SU-DHL-6 (cell line): ENCODE measurements around the gene CRYZL1.

Source experiments
- H2AFZ ChIP-seq: fragments of 200-600 bp; sonication (generic); 2 replicates; pipeline ENCODE4 v1.6.1; 2014; ENCODE audit warnings: low read depth, mild to moderate bottlenecking, moderate library complexity, mixed read lengths, antibody characterized with exemption, low read length; ENCODE audit not compliant: severe bottlenecking
- H3F3A ChIP-seq: fragments of 200-600 bp; shearing (Covaris generic); 2 replicates; pipeline ENCODE4 v1.6.0; 2016; ENCODE audit warnings: antibody characterized with exemption, mild to moderate bottlenecking; ENCODE audit not compliant: insufficient read depth
- H3K27ac ChIP-seq: fragments of 200-600 bp; sonication (generic); 2 replicates; pipeline ENCODE4 v1.5.1; 2016; ENCODE audit warnings: low read depth, mild to moderate bottlenecking, low read length, moderate library complexity, mixed read lengths
- H3K27me3 ChIP-seq: fragments of 200-600 bp; sonication (generic), shearing (Covaris generic); 2 replicates; pipeline ENCODE4 v1.6.0; 2014; ENCODE audit warnings: mild to moderate bottlenecking, low read length
- H3K36me3 ChIP-seq: fragments of 200-600 bp; sonication (generic); 2 replicates; pipeline ENCODE4 v1.6.1; 2014; ENCODE audit warnings: mild to moderate bottlenecking, low read length, mixed read lengths
- H3K4me2 ChIP-seq: fragments of 300-600, 200-600 bp; shearing (Covaris generic), sonication (generic); 2 replicates; pipeline ENCODE4 v1.6.0; 2014; ENCODE audit warnings: low read length, low read depth, mild to moderate bottlenecking; ENCODE audit not compliant: poor library complexity, severe bottlenecking
- H3K4me3 ChIP-seq: fragments of 200-600 bp; sonication (generic); 2 replicates; pipeline ENCODE4 v1.5.1; 2014; ENCODE audit warnings: antibody characterized with exemption, low read length, mild to moderate bottlenecking, mixed read lengths; ENCODE audit not compliant: insufficient read depth, poor library complexity, severe bottlenecking
- H3K79me2 ChIP-seq: fragments of 200-600 bp; sonication (generic); 2 replicates; pipeline ENCODE4 v1.6.1; 2014; ENCODE audit warnings: mild to moderate bottlenecking, low read length, moderate library complexity; ENCODE audit not compliant: insufficient read depth
- H3K9ac ChIP-seq: fragments of 200-600 bp; sonication (generic); 2 replicates; pipeline ENCODE4 v1.7.0; 2014; ENCODE audit warnings: mild to moderate bottlenecking, low read length
- H3K9me2 ChIP-seq: fragments of 200-600 bp; sonication (generic); replicated peaks from 2 replicates; pipeline ENCODE4 v1.6.1; 2014; ENCODE audit warnings: low read length; ENCODE audit not compliant: insufficient read depth
- H3K9me3 ChIP-seq: fragments of 200-600 bp; sonication (generic); 2 replicates; pipeline ENCODE4 v1.6.1; 2014; ENCODE audit warnings: low read length, mixed read lengths; ENCODE audit not compliant: insufficient read depth
- H4K20me1 ChIP-seq: fragments of 200-600 bp; sonication (generic); 2 replicates; pipeline ENCODE4 v1.6.1; 2014; ENCODE audit warnings: low read depth, mild to moderate bottlenecking, antibody characterized with exemption, low read length, moderate library complexity, mixed read lengths
- EZH2phosphoT487 ChIP-seq: fragments of 200-600 bp; sonication (generic), shearing (Covaris generic); conservative IDR thresholded peaks from 2 replicates; pipeline ENCODE4 v1.6.1; 2018; ENCODE audit warnings: mild to moderate bottlenecking, antibody characterized with exemption, low read length, moderate library complexity, mixed read lengths
- TF ChIP-seq, protein P1 (sequence below): fragments of 200-600 bp; sonication (generic); IDR thresholded peaks from one replicate; pipeline ENCODE4 v1.5.1; 2017; ENCODE audit warnings: antibody characterized with exemption, mild to moderate bottlenecking, low read length, moderate library complexity; ENCODE audit not compliant: insufficient read depth, poor library complexity, severe bottlenecking

CRYZL1 gene

DNA sequence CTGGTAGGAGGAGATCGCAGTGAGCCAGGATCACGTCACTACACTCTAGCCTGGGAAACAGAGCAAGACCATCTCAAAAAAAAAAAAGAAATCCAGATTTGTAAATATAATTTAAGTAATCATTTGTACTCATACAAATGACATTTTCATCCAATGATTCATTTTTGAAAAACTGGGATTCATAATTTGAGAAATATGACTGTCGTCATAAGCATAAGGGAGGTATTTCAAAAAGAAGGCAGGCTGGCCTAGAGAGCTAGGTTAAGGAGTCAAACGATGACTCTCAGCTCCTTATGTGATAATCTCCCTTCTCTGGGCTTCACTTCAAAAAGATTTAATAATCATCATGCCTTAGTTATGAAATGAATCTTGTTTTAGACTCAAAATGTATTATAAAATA, 101.9 kb downstream of the CRYZL1 start:
- H4K20me1 ChIP-seq = peaks cover 12% of the 10 kb centered on the region
- no peak overlapping the region for H3K27ac ChIP-seq
- H3K79me2 ChIP-seq = peaks cover 72% of the 10 kb centered on the region
- no peaks in the 10 kb centered on the region for H3K9me2 ChIP-seq
- TF ChIP-seq, protein P1, sequence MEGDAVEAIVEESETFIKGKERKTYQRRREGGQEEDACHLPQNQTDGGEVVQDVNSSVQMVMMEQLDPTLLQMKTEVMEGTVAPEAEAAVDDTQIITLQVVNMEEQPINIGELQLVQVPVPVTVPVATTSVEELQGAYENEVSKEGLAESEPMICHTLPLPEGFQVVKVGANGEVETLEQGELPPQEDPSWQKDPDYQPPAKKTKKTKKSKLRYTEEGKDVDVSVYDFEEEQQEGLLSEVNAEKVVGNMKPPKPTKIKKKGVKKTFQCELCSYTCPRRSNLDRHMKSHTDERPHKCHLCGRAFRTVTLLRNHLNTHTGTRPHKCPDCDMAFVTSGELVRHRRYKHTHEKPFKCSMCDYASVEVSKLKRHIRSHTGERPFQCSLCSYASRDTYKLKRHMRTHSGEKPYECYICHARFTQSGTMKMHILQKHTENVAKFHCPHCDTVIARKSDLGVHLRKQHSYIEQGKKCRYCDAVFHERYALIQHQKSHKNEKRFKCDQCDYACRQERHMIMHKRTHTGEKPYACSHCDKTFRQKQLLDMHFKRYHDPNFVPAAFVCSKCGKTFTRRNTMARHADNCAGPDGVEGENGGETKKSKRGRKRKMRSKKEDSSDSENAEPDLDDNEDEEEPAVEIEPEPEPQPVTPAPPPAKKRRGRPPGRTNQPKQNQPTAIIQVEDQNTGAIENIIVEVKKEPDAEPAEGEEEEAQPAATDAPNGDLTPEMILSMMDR = no peak
- no peak for TF ChIP-seq EZH2phosphoT487
- peaks cover 38% of the 10 kb centered on the region for H3K36me3 ChIP-seq
- H2AFZ ChIP-seq = no peak overlapping the region
- no peaks in the 10 kb centered on the region for H3K27me3 ChIP-seq
- H3K9me3 ChIP-seq = no peaks in the 10 kb centered on the region
- peaks cover 30% of the 10 kb centered on the region for H3F3A ChIP-seq
- no peak overlapping the region for H3K4me3 ChIP-seq
- peak overlapping the region; percentile 73 for H3K4me2 ChIP-seq
- no peak overlapping the region for H3K9ac ChIP-seq
